GM04503 (cell line): ENCODE data around the gene UHRF1.
A peak's percentile ranks its signal among the peaks of the same experiment; 100 is the strongest.
"Not testable (repeated sequence)": the region's sequence is repeated elsewhere in the genome, so short reads cannot be mapped to it uniquely, and the experiment has no call there.

Experiments used
- DNase-seq: peaks from one replicate; pipeline ENCODE4 v3.0.0-alpha.2; 2012; ENCODE audit warnings: low read depth

The UHRF1 gene

DNA sequence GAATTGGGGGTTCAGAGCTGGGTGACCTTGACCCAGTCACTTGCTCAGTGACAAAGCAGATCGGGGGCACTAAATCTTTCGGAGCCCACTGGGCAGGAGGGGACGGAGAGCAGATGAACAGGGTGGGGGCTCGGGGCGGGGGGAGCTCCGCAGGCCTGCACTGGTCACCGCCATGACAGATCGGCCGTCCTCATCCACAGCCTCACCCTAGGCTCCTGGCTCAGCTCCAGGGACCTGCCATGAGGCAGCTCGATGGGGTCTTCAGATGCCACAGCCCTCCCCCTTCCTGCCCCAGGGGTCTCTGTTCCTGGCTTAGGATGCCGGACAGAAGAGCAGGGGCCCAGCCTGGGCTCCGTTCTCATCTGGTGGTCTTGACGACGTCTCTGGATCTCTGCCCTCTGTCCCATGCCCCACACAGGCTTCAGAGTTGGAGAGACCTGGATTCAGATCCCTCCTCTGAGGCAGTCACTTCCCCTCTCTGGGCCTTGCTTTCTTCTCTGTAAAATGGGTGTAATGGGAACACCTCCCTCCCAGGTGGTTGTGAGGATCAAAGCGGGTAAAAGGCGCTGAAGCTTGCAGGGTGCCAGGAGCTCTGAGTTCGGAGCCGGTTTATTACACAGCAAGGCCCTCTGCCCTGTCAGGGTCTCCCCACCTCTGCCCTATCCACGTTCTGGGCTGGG lies 62.7 kb downstream of the UHRF1 start:
- DNase-seq = no peak

GRCh38 chr19:4972509-4973230 lies 63.4 kb downstream of the UHRF1 start:
- DNase-seq = no peak

DNA sequence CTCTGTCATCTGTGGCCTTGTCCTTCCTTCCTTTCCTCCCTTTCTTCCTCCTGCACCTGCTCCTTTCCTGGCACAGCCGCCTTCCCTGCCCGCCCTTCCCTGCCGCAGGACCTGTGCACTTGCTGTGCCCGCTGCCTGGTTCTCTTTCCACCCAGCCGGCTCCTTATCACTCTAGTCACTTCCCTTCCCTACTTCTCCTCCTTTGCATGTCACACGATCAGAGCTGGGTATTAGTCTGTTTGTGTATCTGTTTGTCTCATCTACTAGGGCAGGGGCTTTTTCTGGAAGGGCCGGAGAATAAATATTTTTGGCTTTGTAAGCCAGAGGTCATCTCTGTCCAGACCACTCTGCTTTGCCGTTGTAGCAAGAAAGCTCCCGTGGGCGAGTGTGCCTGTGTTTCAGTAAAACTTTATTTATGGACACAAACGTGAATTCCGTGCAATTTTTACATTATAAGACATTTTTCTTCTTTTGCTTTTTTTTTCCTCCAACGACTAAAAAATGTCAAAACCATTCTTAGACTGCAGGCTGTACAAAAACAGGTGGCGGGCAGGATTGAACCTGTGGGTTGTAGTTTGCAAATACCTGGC lies 65.7 kb downstream of the UHRF1 start:
- DNase-seq = no peak

GRCh38 chr19:4975601-4976000 lies 66.3 kb downstream of the UHRF1 start:
- not testable (repeated sequence) for DNase-seq

GRCh38 chr19:4976401-4977298 lies 67.3 kb downstream of the UHRF1 start:
- peak; percentile 91 for DNase-seq

- DNase-seq = peak; percentile 65
Measured at GRCh38 chr19:4977299-4978174, 68.2 kb downstream of the UHRF1 start.

DNA sequence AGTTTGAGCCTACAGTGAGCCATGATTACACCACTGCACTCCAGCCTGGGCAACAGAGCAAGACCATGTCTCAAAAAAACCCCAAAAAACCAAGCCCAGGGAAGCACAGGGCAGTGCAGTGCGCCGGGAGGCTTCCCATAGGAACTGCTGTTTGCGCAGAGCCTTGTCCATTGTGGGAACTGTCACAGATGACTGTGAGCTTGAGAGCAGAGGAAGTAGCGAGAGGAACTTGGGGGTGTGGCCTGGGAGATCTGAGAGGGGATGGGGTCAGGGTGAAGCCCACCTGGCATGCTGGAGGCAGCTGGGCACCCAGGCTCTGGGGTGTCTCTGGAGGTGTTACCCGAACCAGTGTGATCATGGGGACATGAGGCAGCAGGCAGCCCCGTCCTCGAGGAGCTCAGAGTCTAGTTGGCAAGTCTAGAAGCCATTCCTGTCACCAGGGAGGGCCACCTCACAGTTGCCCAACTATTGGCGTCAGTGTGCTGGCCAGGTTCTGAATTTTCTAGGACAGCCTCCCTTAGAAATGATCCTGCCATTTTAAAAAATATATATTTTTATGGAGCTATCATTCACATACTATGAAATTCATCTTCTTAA lies 70.0 kb downstream of the UHRF1 start:
- DNase-seq = no peak

DNA sequence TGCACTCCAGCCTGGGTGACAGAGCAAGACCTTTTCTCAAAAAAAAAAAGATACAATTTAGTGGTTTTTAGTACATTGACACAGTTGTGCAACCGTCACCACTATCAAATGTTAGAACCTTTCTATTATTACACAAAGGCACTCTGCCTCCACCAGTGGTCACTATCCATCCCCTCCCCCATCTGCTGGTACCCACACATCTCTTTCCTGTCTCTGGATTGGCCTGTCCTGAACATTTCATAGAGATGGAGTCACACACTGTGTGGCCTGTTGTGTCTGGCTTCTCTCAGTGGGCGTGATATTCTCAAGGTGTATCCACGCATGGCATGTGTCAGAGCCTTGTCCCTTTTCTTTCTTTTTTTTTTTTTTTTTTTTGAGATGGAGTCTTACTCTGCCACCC lies 70.8 kb downstream of the UHRF1 start:
- no peak for DNase-seq

- DNase-seq = no peak
Measured at GRCh38 chr19:4980838-4981680, 71.8 kb downstream of the UHRF1 start.

DNA sequence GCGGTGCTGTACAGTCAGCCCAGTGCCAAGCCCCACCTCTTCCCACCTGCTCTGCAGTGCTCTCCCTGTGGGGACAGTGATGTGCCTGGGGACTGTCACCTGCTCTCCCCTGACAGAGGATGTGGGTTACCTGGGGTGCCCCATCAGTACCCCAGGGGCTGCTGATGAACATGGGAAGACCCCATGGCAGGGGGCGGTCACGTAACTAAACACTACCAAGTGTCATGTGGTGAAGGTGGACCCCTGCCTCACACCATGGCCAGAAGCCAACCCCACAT lies 72.3 kb downstream of the UHRF1 start:
- DNase-seq = no peak

DNA sequence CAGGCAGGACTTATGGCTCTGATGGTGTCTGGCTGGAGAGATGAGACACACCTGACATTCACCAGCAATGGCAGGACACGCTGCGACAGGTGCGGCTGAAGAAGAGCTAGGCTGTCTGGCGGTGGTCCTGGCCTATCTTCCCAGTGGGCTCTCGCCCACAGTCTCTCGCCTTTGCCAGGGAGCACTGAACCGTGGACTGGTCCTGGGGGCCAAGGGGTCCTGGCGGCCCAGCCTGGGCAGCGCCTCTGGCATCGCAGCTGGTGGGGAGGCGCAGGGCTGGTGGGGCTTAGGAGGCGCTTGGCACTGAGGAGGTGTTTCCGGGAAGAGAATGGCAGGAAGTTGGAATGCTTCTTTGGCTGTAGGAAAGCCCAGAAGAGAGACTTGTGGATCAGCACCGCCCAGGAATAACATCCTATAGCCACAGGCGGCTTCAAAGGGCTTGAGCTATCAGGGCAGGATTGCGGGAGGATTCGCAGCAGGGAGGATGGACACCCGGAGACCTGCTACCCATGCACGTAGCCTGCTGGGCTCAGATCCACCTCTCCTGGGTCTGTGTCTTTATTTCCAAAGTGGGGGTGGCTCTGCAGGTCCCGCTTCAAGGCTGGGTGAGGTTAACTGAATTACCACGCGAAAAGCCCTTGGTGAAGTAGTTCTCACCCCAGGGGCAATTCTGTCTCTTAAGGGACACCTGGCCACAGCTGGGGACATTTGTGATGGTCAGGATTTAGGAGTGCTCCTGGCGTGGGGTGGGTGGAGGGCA lies 74.2 kb downstream of the UHRF1 start:
- no peak for DNase-seq

- no peak for DNase-seq
Measured at GRCh38 chr19:4984106-4984380, 74.7 kb downstream of the UHRF1 start.

DNA sequence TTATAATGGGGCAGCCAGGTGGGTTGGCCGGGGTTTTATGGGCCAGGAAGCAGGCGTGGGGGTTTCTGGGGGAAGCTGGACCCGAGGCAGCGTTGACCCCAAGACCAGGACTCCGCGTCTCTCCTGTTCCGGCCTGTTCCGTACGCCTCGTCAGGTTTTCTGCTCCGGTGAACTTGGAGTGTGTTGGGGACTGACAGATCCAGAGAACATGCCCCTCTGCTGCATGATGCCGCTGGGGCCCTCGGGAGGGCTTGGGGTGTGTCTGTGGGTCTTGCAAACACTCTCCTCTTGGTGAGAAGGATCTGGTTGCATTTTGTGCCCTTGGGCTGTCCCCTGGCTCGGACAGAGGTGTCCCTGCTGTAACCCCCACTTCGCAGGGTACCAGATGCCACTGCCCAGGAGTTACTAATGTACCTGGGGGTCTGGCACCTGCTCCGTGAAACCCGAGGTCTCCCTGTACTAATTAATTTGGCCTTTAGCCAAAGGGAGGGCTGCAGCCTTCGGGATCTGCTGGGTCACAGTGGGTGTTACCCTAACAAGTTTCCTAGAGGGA lies 75.2 kb downstream of the UHRF1 start:
- DNase-seq = no peak

GRCh38 chr19:4985551-4985991 lies 76.3 kb downstream of the UHRF1 start:
- no peak for DNase-seq

- DNase-seq = no peak
Measured at GRCh38 chr19:4986056-4986455, 76.8 kb downstream of the UHRF1 start.

- no peak for DNase-seq
Measured at GRCh38 chr19:4986471-4986891, 77.2 kb downstream of the UHRF1 start.

DNA sequence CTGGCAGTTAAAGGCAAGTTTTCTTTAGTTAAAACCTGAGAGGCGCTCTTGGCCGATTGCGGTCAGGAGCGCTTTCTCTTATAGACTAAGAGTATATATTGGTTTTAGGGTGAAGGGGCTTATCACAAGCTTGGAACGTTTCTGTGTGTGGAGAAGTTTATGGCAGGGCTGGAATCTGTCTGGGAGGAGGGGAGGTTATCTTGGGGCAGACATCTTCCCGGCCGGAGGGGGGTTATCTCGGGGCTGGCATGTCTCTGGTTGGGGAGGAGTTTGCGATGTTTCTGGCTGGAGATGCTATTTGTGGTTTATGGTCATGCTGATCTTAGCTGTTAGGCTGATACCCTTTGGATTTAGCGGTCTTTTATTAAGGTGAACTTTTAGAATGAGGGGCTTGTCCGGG lies 78.0 kb downstream of the UHRF1 start:
- no peak for DNase-seq

DNA sequence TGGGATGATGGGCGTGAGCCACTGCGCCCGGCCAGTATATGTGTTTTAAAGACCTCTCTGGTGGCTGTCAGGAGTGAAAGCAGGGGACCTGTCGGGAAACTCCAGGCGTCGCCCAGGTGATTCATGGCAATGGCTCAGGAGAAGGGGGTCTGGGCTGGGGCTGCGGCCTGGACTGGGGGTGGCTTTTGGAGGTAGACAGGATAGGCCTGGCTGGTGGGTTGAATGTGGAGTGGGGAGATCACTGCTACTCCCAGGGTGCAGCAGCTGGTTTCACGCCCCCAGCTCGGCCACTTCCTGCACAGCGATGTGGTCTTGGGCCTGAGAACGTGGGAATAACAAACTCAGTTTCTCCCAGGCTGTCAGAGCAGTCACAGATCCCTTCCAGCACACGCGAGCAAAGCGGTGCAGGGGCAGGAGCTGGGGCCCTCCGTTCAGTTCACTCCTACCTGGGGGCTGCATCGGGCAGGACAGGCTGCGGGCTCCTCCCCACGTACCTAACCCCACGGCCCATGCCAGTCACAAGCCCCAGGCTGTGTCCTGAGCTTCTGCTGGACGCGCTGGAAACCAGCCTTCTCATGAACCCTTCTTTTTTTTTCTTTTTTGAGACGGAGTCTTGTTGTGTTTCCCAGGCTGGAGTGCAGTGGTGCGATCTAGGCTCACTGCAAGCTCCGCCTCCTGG lies 78.5 kb downstream of the UHRF1 start:
- no peak for DNase-seq

- peak; percentile 87 for DNase-seq
Measured at GRCh38 chr19:4988770-4989251, 79.5 kb downstream of the UHRF1 start.
